Muscle layer of duodenum (tissue), 2 donors: Measurements from ENCODE around the gene TCF21.

Experiments
- H3K27ac ChIP-seq: one replicate; pipeline ENCODE4 v1.7.0; 2013; ENCODE audit warnings: mild to moderate bottlenecking, low read length
- H3K27me3 ChIP-seq: one replicate; pipeline ENCODE4 v1.7.0; 2013; ENCODE audit warnings: low read depth, mild to moderate bottlenecking, control low read depth, low read length
- H3K36me3 ChIP-seq, 2 donors: one replicate each; pipeline ENCODE4 v1.7.0; 2013; ENCODE audit warnings: low read length in 2 of 2, control low read depth in 1 of 2, mild to moderate bottlenecking in 1 of 2; ENCODE audit not compliant: insufficient read depth in 2 of 2, control insufficient read depth in 1 of 2
- H3K4me1 ChIP-seq, 2 donors: one replicate each; pipeline ENCODE4 v1.7.0; 2013; ENCODE audit warnings: low read length in 2 of 2, mild to moderate bottlenecking in 2 of 2, control low read depth in 1 of 2, moderate library complexity in 1 of 2; ENCODE audit not compliant: insufficient read depth in 2 of 2, control insufficient read depth in 1 of 2
- H3K4me3 ChIP-seq, 2 donors: one replicate each; pipeline ENCODE4 v1.7.0; 2013; ENCODE audit warnings: low read length in 2 of 2, low read depth in 1 of 2, mild to moderate bottlenecking in 1 of 2
- H3K9me3 ChIP-seq, 2 donors: one replicate each; pipeline ENCODE4 v1.7.0; 2013; ENCODE audit warnings: low read length in 2 of 2, control low read depth in 1 of 2, mild to moderate bottlenecking in 1 of 2; ENCODE audit not compliant: control insufficient read depth in 1 of 2
- donor health status: healthy.

The TCF21 gene

GRCh38 chr6:133937909-133938308 lies 49.0 kb downstream of the TCF21 start:
- Histone ChIP-seq H3K36me3 (no peaks in the 10 kb centered on the region), H3K27me3 (no peaks in the 10 kb centered on the region), H3K27ac (no peak overlapping the region), H3K4me1 (no peaks in the 10 kb centered on the region), H3K9me3 (no peaks in the 10 kb centered on the region), H3K4me3 (no peak overlapping the region)

- Histone ChIP-seq H3K4me3 (no peak overlapping the region), H3K27ac (no peak overlapping the region), H3K9me3 (no peaks in the 10 kb centered on the region), H3K27me3 (no peaks in the 10 kb centered on the region), H3K36me3 (no peaks in the 10 kb centered on the region), H3K4me1 (no peaks in the 10 kb centered on the region)
Observed at GRCh38 chr6:133938533-133938932, 49.6 kb downstream of the TCF21 start.

GRCh38 chr6:133939778-133940667 lies 51.1 kb downstream of the TCF21 start:
- no peaks in the 10 kb centered on the region for H3K4me1 ChIP-seq
- no peak overlapping the region for H3K4me3 ChIP-seq
- no peak overlapping the region for H3K27ac ChIP-seq
- H3K36me3 ChIP-seq, result no peaks in the 10 kb centered on the region
- no peaks in the 10 kb centered on the region for H3K9me3 ChIP-seq
- H3K27me3 ChIP-seq, result no peaks in the 10 kb centered on the region
